H54 (cell line): ENCODE data around the gene CLASP1.
"Not testable (repeated sequence)": the region's sequence is repeated elsewhere in the genome, so short reads cannot be mapped to it uniquely, and the experiment has no call there.

Experiments used
- DNase-seq: peaks from one replicate; pipeline ENCODE4 v3.0.0; 2011; ENCODE audit warnings: low spot score, mixed read lengths; ENCODE audit not compliant: insufficient read length
- FAIRE-seq: peaks from 3 replicates; lab custom pipeline; 2011; peaks lifted over from hg19 to GRCh38; lab: Jason Lieb, UNC
- POLR2A ChIP-seq: IDR thresholded peaks from 2 replicates; pipeline ENCODE4 v1.6.1; 2011; ENCODE audit warnings: low read depth, mild to moderate bottlenecking, low read length

CLASP1 gene

GRCh38 chr2:121342751-121343150 is 306.5 kb downstream of the CLASP1 start:
- DNase-seq: no peak
- no peak for FAIRE-seq
- TF ChIP-seq POLR2A: no peak

- no peak for TF ChIP-seq POLR2A
- DNase-seq: no peak
- FAIRE-seq: no peak
These were observed 308.3 kb downstream of the CLASP1 start for GRCh38 chr2:121340926-121341325.

DNA sequence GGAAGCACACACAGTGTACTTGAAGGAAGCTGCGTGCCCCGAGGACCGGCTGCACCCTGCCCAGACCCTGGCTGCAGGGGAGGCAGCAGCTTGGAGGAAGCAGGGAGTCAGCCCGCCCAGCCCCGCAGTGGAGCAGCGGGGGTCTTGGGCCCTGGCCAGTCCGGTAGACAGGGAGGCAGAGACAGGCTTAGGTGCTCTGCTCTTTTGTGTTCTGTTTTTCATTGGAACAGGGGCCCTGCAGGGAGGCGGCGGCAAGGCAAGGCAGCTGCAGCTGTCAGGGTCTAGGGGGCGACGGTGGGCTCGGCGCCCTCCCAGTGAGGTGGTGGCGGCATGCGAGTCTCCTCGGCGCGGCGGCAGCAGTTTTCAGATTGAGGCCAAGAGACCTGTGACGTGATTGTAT is 311.0 kb downstream of the CLASP1 start:
- FAIRE-seq (no peak), DNase-seq (no peak)
- no peak for TF ChIP-seq POLR2A

GRCh38 chr2:121336528-121337294 is 312.6 kb downstream of the CLASP1 start:
- no peak for DNase-seq
- TF ChIP-seq POLR2A: no peak
- no peak for FAIRE-seq

GRCh38 chr2:121335294-121336290 is 313.7 kb downstream of the CLASP1 start:
- no peak for TF ChIP-seq POLR2A
- FAIRE-seq (no peak), DNase-seq (no peak)

DNA sequence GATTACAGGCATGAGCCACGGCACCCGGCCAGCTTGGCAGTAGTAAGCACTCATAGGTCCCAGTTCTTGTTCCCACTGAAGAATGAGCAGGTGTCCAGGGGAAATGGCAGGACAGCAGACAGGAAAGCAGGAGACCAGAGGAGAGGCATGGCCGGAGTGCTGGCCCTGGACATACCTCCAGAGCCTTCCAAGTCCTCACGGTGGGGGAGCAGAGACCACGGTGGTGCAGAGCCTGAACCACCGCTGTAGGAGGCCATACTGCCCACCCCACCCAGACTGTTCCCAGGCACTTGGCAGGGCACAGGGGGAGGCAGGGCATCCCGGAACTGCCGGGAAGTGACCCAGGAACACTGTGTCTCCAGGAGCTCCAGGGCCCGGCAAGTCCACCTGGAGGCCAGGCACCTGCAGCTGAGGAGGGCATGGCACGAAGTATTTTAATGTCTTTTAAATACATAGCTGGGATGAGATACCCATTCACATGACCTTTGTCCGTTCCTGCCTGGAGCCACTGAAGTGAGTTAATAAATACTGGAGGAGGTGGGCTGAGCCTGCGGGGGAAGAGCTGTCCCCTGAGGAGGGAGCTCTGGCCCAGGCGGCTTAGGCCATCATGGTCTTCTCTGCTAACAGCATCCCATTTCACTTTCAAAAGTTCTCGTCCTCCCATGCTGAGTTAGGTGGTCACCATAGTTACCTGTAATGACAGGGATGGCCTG is 314.5 kb downstream of the CLASP1 start:
- DNase-seq: no peak
- FAIRE-seq: no peak
- TF ChIP-seq POLR2A: no peak

- FAIRE-seq: no peak
- TF ChIP-seq POLR2A: no peak
These were observed 315.3 kb downstream of the CLASP1 start for GRCh38 chr2:121333834-121334558.

DNA sequence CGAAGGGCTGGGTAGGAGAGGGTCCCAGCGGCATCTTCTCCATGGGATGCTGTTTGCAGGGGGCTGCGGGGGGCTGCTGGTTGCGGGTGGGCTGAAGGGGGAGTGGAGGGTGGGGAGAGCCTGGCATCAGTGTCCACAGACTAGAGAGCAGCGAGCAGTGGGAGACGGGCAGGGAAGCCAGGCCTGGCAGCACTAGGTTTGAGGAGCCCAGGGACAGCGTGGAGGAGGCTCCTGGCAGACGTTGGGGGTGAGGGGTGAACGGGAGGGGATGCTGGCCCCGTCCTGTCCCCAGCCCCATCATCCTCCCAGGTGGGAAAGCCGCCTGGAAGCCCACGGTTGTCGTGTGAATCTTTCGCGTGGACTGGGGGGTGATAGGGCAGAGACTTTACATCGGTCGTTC is 316.0 kb downstream of the CLASP1 start:
- no peak for FAIRE-seq
- DNase-seq: no peak
- TF ChIP-seq POLR2A: no peak

More at GRCh38 chr2:121333834-121334558, 315.3 kb downstream of the CLASP1 start:
- DNase-seq: no peak

- not testable (repeated sequence) for DNase-seq, FAIRE-seq
These were observed 317.9 kb downstream of the CLASP1 start for GRCh38 chr2:121331324-121331723.

DNA sequence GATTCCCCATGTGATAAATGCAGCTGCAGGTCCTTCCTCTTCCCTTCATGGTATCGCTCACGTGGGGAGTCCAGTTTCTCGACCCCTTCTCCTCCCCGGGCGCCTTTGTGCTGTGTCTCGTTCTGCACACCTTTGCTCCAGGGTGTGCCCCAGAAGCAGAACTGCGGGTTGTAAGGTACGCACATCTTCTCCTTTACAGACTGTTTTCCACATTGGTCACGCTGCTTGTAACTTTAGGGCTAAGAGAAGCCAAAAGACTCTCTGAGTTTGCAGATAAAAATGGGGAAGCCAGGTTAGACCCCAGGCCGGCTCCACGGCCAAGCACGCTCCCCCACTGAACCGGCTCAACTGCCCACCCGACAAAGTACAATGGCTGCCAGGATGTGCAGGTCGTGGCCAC is 318.3 kb downstream of the CLASP1 start:
- no peak for FAIRE-seq
- DNase-seq: no peak
- TF ChIP-seq POLR2A: no peak

DNA sequence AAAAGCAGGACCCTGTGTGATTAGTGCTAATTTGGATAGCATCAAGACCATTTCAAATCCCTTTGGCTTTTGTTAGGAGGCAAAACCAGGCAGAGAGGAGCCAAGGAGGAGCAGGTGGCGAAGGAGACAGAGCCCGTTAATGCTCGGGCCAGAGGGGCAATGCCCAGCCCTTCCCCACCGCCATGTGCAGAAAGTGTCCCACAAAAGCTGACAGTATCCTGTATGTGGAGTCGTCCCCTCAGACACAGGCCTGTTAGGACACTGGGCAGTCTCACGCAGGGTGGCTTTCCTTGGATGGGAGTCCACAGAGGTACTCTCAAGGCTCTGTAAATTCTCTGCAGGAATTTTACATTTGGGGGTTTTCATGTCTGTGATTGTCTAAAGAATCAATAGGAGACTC is 319.5 kb downstream of the CLASP1 start:
- FAIRE-seq: no peak
- DNase-seq: no peak
- no peak for TF ChIP-seq POLR2A

- DNase-seq (no peak), FAIRE-seq (no peak)
- TF ChIP-seq POLR2A: no peak
These were observed 322.6 kb downstream of the CLASP1 start for GRCh38 chr2:121326628-121327027.

- TF ChIP-seq POLR2A: no peak
- no peak for DNase-seq
- no peak for FAIRE-seq
These were observed 324.7 kb downstream of the CLASP1 start for GRCh38 chr2:121324601-121325000.
